Retinal pigment epithelial cell (primary cell): ENCODE data around the gene SLC4A5.

Source experiments
- DNase-seq: peaks from one replicate; pipeline ENCODE4 v3.0.0-alpha.2; 2010; ENCODE audit warnings: low read depth
- H3K4me3 ChIP-seq: 2 replicates; pipeline ENCODE4 v1.5.1; 2011; ENCODE audit warnings: mild to moderate bottlenecking, low read length, control low read depth, moderate library complexity
- TF ChIP-seq, protein P1 (sequence below): conservative IDR thresholded peaks from 2 replicates; pipeline ENCODE4 v1.5.1; 2011; ENCODE audit warnings: low read depth, low read length, control low read depth, inconsistent platforms

The SLC4A5 gene

DNA sequence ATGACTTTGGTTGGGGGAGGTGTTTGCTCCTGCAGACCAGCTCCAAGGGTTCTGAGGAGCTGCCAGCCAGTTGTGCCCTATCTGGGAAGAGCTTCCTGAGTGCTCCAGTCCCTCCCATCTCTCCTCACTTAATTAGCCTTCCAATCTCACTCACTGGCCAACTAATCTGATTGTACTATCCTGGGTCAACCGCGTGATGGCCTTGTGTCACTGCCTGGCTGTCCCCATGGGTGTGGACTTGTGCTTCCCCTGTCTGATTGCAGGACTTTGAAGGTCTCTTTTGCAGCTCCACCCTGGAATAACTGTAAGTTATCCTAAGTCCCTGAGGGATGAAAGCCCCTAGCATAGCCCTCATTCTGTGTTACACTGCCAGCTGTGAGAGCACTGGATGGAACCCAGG is 65.0 kb downstream of the SLC4A5 start:
- TF ChIP-seq, protein P1, sequence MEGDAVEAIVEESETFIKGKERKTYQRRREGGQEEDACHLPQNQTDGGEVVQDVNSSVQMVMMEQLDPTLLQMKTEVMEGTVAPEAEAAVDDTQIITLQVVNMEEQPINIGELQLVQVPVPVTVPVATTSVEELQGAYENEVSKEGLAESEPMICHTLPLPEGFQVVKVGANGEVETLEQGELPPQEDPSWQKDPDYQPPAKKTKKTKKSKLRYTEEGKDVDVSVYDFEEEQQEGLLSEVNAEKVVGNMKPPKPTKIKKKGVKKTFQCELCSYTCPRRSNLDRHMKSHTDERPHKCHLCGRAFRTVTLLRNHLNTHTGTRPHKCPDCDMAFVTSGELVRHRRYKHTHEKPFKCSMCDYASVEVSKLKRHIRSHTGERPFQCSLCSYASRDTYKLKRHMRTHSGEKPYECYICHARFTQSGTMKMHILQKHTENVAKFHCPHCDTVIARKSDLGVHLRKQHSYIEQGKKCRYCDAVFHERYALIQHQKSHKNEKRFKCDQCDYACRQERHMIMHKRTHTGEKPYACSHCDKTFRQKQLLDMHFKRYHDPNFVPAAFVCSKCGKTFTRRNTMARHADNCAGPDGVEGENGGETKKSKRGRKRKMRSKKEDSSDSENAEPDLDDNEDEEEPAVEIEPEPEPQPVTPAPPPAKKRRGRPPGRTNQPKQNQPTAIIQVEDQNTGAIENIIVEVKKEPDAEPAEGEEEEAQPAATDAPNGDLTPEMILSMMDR, result no peak
- no peak overlapping the region for H3K4me3 ChIP-seq
- DNase-seq, result no peak

DNA sequence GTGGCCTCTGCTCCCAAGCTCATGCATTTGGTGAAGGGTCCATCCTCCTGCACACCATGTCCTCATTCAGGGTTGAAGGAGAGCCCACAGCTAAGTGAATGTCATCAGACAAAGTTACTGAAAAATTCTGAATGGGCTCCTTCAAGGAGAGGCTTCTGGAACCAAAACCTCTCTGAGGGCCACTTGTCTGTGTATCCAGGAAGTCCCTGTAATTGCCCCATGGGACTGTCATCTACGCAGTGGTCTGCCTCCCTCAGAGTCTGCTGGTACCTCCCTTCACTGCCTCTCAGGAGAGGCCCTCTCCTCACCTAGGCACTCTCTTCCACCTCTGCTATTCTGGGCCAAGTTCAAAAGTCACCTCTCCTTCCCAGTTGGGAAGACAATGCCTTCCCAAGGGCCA is 68.0 kb downstream of the SLC4A5 start:
- DNase-seq, result no peak
- no peak overlapping the region for H3K4me3 ChIP-seq
- TF ChIP-seq, protein P1, result no peak

DNA sequence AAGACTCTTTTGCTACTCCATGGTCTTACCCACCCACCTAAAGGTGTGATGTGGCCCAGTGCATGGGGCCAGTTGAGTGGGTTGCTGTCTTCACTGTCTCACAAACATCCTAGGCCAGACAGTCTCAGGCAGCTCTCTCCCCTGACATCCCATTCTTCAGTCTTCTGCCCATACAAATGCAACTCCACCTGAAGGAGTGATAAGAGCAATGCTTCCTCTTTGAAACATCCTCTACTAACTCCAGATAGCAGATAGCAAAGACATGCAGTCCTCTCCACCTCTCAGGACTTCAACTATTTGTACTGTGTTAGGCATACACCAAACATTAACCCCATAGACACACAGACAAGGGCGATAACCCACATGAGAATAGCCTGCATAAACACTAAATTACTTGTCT is 73.5 kb downstream of the SLC4A5 start:
- H3K4me3 ChIP-seq, result no peak overlapping the region
- DNase-seq, result no peak
- TF ChIP-seq, protein P1, result no peak

DNA sequence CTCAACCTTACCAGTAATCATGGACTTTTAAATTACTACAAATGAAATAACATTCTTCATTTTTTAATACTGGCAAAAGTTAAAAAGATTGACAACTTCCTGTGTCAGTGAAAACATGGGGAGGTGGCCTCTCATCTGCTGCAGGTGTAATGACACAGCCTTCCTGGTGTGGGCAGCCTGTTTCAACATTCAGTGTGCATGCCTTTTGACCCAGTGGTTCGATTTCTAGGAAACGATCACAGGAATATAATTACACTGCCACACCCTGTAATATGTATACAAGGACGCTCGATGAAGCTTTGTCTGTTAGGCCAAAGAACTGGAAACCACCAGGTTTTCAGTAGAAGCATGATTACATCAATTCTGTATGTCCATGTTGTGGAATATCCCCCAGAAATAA is 76.1 kb downstream of the SLC4A5 start:
- DNase-seq, result no peak
- no peak overlapping the region for H3K4me3 ChIP-seq
- TF ChIP-seq, protein P1, result peak; percentile 69

DNA sequence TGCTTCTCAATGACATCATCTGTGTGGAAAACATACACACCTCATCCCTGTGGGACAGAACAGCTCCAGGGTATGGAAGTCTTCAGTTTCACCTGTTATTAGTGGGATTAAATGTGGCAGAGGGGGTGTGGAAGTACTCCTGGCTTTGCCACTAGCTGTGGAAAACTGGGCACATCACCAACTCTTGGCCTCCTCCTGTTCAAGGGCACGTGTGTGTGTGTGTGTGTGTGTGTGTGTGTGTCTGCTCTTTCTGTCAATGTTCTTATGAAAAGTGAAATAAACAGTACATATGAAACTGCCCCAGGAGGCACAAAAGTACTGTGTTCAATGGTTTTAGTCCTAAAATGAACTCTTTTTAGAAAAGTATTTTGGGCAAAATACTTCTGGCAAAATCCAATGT is 78.9 kb downstream of the SLC4A5 start:
- no peak for DNase-seq
- no peak overlapping the region for H3K4me3 ChIP-seq
- TF ChIP-seq, protein P1, result no peak

DNA sequence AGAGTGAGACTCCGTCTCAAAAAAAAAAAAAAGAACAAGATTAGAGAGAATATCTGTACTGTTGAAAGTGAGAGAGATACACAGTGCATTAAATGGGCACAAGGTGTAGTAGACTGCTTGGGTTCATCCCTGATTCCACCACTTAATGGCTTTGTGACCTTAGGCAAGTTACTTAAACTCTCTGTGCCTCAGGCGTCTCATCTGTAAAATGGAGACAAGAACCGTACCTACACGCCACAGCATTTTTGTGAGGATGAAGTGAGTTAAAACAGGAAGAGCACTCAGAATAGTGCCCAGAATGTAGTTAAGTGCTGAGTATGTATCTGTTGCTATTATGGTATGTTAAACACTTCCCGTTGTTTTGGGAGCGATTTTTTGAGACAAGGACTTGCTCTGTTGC is 80.5 kb downstream of the SLC4A5 start:
- no peak overlapping the region for H3K4me3 ChIP-seq
- TF ChIP-seq, protein P1, result no peak
- DNase-seq, result no peak

DNA sequence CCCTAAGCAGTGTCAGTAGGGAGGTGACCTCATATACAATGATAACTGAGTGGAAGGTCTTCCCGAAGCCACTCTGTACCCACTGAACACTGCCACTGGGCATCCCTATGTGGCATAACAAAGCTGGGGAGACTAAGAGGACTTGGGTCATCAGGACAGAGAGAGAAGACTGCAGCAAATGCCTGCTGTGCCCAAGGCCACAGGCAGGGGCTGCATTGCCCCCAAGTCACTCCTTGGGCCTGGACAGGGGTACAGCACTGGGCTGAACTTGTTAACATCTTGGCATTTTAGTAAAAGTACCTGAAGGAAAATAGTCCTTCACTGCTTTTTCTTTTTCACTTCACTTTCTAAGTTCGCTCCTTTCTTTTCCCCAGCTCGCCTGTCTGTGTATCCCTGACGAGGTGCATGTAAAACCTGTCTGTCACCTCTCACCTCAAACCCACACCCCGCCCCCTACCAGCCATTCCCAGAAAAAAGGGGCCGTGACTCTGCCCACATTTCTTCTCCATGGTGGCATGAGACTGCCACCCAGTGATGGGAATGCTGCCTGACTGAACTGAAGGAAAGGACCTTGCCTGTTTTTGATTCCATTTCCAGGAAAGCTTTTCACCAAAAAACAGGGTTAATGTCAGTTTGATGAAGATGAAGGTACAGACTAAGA is 81.9 kb downstream of the SLC4A5 start:
- TF ChIP-seq, protein P1, result peak; percentile 69
- DNase-seq, result no peak

More for the DNA sequence above, 81.9 kb downstream of the SLC4A5 start:
- no peak overlapping the region for H3K4me3 ChIP-seq
